Activated CD4-positive, alpha-beta T cell treated with anti-CD3 and anti-CD28 coated beads, Interleukin-2, amount 50 U/mL, for 24 hours (primary cell): ENCODE data around the gene DGUOK.
"Not testable (repeated sequence)": the region's sequence is repeated elsewhere in the genome, so short reads cannot be mapped to it uniquely, and the experiment has no call there.

ENCODE experiments used
- DNase-seq, 2 donors: peaks; one replicate each; pipeline ENCODE4 v3.0.0-alpha.2; 2020; ENCODE audit warnings: low read depth in 1 of 2, low spot score in 1 of 2

The DGUOK gene

DNA sequence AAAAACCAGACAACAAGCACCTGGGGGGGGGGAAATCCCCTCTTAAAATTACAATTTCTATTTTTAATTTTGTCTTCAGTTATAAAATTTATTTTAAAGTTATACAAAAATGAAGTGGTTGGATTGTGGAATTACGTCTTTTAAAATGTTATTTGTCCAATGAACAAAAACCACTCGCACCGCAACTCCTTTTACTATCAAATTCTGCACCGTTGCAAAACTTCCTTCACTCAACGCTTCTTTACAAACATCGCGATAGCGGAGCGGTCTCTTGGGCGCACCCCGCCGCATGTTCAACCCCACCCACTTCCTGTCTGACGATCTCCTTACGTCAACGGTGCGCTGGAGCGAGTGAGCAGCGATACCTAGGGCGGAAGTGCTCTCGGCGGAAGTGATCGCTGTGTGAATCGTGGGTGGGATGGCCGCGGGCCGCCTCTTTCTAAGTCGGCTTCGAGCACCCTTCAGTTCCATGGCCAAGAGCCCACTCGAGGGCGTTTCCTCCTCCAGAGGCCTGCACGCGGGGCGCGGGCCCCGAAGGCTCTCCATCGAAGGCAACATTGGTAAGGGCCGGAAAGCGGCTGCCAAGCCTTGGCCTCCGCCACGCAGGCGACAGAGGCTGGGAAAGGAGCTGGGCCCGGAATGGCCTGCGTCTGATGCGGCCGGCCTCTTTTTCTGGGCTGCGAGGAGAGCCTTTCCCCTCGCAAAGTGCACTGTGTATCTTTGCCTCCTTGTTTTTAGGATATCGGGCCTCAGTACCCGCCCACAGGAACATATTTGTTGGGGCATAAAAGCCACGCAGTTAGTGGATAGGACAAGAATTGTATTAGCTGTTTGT lies at the start of gene DGUOK:
Gene DGUOK (plus strand): TSS at position 388 of the 835 bp plus-strand sequence. CDS start 31 bp downstream, at position 419.
- DNase-seq: peak; percentile 81 to 98

DNA sequence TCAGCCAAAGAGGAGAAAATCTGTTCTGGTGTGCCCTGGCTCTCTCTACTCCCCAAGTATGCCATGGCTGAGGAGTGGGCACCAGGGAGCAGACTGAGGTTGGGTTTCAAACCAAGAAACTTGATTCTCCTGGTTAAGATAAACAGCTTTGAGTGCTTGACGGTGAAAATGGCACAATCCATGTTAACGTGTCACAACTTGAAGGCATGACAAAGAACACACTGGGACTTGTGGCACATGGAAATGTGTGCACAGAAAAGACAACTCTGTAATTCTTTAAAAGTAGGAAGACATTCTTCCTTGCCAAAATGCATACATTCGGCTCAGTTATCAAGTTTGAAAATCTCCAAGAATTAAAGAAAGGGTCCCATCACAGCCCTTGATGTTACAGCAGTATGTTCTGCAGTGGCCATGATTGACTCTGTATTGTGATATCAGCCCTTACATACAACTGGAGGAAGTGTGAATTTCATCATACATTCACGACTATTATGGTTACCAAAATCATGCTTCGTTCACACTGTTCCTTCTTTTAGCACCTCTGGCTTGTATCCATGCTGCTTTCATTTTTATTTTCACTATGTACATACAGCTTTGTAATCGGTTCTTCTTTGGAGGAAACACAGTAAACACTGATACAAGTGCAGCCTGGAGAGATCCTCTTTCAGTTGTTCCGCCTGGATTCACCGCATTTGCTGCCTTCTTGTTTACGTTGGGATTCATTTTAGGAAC lies 49.4 kb upstream of the DGUOK start:
- DNase-seq: no peak

DNA sequence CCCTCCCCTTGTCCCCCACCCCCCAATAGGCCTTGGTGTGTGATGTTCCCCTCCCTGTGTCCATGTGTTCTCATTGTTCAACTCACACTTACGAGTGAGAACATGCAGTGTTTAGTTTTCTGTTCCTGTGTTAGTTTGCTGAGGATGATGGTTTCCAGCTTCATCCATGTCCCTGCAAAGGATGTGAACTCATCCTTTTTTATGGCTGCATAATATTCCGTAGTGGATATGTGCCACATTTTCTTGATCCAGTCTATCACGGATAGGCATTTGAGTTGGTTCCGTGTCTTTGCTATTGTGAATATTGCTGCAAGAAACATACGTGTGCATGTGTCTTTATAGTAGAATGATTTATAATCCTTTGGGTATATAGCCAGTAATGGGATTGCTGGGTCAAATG lies 48.7 kb upstream of the DGUOK start:
- not testable (repeated sequence) for DNase-seq

DNA sequence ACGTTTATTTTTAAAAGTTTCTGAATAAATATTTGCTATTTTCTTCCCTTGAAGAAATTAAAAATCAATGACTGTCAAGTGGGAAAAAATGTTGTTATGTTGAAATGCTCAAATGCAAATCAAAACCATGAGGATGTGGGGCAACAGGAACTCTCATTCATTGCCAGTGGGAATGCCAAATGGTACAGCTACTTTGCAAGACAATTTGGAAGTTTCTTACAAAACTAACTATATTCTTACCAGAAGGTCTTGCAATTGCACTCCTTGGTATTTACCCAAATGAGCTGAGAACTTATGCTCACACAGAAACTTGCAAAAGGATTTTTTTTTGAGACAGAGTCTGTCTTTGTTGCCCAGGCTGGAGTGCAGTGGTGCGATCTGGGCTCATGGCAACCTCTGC lies 41.3 kb upstream of the DGUOK start:
- DNase-seq: no peak

DNA sequence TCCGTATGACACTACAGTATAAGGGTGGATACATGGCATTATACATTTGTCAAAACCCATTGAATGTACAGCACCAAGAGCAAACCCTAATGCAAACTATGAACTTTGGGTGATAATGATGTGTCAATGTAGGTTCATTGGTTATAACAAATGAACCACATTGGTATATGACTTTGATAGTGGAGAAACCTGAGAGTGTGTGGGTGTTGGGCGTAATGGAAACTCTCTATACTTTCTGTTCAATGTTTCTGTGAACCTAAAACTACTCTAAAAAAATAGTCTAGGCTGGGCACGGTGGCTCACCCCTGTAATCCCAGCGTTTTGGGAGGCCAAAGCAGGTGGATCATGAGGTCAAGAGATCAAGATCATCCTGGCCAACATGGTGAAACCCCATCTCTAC lies 40.3 kb upstream of the DGUOK start:
- peak in 1 of 2 donors; percentile 66 for DNase-seq

DNA sequence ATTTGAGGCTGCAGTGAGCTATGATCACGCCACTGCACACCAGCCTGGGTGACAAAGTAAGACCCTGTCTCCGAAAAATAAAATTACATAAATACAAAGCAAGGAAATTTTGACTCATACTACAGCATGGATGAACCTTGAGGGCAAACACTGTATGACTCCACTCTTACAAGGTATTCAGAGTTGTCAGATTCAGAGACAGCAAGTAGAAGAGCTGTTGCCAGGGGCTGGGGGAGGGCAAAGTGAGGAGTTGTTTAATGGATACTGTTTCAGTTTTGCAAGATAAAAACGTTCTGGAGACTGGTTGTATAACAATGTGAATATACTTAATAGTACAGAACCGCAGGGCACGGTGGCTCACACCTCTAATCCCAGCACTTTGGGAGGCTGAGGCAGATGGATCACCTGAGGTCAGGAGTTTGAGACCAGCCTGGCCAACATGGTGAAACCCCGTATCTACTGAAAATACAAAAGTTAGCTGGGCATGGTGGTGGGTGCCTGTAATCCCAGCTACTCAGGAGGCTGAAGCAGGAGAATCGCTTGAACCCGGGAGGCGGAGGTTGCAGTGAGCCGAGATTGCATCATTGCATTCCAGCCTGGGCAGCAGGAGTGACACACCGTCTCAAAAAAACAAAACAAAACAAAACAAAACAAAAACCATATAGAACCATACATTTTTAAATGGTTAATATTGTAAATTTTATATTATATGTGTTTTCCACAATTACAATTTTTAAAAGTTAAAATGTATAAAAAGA lies 38.9 kb upstream of the DGUOK start:
- not testable (repeated sequence) for DNase-seq

DNA sequence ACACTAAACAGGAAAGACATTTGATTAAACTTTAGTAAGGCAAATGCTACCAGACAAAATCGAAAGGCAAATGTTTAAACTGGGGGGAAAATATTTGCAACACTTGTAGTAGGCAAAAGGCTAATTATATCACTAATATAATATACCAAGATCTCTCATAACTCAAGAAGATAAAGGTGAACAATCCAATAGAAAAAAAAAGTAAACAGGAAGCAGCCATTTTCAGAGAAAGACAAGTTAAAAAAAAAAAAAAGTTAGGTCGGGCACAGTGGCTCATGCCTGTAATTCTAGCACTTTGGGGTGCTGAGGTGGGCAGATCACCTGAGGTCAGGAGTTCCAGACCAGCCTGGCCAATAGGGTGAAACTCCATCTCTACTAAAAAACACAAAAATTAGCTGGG lies 38.3 kb upstream of the DGUOK start:
- DNase-seq: no peak

DNA sequence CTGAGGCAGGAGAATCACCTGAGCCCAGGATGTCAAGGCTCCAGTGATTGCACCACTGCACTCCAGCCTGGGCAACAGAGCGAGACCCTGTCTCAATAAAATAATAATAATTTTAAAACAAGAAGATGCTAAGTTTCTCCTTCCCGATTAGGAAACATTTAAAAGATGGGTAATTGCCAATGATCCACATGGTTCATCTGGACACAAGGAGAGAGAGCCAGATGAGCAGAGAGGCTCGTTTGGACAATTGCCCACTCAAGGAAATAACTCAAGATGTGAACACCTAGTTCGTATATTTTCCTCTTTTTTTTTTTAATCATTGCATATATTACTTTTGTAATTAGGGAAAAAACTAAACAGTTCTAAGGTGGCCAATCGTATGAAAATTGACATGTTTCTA lies 37.5 kb upstream of the DGUOK start:
- DNase-seq: no peak

DNA sequence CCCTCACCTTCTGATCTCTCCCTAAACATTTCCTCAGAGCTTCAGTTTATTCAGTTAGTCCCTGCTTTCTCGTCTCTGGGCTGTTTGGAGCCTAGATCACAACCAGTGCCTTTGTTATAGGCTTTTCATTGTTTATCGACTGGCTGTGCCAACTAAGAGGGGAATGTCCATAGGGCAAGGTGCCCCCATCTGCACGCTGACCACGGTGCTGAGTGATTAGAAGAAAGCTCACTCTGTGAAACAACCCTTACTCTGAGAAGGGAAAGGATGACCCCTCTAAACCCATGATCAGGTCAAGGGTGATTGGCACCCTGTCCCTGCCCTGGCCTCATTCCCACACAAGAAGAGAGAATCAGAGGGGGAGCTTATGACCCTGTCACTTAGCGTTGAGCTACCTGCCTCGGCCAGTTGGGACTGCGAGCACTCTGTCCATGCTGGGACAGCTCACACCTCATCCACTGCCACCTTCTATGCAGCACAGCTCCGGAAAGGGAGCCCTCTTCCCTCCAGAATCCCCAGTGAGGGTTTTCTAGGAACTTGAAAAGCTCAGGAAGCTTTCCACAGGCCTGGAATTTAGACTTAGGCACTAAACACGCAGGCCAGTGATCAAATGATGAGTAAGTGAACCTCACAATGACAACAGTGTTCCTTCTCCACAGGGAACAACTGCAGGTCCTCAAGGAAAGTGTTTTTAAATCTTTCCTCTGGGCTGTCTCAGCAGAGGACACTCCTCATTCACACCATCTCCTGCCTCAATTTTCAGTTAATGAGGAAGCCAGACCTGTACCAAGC lies 36.2 kb upstream of the DGUOK start:
- DNase-seq: no peak

DNA sequence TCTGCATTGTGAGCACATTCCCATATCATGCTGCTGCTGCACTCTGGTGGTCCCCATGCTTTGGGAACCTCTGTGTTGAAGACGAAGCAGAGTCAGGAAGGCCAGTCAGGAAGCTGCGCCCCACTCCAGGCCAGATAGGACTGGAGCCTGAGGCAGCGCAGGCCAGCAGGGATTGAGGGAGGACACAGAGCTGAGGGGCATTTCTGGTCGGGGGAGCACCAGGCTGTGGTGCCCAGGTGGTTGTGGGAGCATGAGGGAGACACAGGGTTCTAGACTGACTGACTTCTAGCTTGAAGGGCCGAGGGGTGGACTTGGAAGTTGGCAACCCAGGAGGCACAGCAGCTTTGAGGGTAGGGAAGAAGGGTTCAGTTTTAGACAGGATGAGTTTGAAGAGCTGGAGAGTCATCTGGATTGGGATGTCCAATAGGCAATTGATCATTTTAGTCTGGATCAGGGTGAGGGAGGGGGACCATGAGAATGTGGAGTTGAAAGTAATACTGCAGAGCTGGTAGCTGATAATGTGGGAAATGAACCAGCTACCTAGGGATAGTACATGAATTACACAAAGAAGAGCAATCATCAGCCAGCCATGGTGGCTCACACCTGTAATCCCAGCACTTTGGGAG lies 35.3 kb upstream of the DGUOK start:
- no peak for DNase-seq

DNA sequence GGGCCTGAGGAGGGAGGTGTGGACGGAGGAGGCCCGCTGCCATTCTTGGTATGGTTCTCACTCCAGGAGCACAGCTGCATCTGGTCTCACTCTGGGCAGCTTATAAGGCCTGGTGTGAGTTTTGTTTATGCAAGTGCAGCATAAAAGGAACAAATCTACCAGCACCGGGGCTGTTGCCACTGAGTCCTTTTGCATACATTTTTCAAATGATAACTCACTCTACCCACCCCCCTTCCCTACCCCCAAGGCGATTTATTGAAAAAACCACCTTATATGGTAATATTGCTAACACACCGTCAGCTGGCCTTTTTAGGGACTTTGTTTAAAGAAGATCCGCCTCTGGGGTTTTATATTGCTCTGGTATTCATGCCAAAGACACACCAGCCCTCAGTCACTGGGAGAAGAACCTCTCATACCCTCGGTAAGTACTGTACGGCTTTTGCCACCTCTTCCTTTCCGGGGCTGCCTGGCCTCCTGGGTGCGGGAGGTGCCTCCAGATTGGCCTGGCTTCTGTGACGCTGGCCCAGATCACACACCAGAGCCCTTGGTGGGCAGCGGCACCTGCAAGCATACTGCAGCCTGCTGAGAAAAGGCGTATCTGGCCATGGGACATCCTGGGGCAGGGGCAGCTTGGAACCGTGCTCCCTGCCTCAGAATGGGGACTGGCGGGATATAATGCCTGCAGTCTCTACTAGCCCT lies 33.9 kb upstream of the DGUOK start, which contains the start of gene ACTG2:
Gene ACTG2 (plus strand): TSS at position 378 of the 699 bp plus-strand sequence. CDS start 8,304 bp downstream, outside the sequence.
- no peak for DNase-seq

DNA sequence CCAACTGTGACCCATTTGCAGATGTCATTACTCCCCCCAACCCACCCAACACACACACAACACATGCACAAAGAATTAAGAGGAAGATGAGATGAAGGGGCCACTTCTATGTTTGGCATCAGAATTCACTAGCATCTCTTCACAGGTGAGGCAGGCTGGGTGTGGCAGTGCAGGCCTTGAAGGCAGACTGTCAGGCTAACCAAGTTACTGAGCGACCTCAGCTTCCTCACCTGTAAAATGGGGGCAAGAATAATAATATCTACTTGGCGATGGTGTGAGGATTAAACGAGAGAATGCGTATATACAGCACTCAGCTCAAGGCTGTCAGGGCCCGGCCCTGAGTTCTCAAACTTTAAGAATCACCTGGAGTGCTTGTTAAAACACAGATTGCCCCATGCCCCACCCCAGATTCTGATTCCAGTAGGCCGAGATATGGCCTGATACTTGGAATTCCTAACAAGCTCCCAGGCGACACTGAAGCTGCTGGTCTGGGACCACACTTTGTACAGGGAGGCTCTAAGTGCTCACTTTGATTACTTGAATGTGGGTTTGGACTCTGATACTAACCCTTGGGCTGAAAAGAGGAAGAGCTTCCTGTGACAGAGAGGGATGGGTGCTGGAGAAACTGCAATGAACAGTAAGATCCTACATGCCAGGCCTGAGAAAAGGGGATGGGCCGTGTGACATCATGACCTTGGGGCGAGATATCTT lies 32.8 kb upstream of the DGUOK start:
- DNase-seq: no peak

DNA sequence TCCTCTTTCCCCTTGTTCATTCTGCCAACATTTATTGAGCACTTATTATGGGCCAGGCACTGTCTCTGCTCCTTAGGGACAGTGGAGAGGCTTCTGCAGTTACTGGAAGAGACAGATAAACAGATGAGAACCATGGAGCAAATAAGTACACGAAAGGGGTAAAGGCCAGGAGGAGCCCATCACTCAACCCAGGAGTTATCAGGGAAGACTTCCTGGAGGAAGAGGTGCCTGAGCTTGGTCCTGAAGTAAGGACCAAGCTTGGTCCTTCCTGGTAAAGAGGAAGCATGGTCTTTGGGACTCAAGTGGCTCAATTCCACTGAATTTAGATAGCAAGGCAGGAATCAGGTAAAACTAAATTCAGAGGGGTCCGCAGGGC lies 32.2 kb upstream of the DGUOK start:
- no peak for DNase-seq

DNA sequence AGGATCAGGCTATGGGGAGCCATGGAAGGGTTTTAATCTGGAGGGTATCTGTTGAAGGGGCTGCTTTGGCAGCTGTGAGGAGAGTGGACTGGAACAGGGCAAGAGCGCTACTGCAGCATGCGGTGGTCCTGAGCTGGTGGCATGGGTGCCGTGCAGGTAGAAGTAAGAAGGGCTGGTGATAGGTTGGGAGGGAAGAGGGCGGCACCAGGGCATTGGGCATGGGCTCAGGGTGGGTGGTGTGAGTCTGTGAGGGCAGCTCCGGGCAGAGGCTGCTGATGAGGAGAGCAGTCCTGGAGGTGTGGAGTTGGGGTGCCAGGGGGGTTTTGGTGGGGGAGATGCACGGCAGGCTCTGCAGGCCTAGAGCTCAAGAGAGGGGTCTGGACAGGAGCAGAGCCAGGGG lies 31.8 kb upstream of the DGUOK start:
- no peak for DNase-seq

DNA sequence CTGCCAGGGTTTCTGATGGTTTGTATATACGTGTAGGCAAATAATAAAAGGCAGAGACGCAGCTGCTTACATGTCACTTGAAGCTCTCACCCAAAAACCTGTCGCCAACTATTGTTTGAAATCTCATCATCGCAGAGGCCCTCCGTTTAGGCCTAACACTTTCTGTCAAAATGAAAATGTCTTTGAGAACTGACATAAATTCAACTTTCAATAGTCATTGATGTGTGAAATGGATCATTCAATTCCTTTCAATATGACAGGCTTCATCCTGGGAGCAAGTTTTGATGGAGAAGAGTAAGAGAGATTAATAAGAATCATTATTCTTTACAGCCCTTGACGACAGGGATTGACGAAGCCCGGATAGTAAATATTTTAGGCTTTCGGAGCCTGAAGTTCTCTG lies 31.2 kb upstream of the DGUOK start:
- no peak for DNase-seq

DNA sequence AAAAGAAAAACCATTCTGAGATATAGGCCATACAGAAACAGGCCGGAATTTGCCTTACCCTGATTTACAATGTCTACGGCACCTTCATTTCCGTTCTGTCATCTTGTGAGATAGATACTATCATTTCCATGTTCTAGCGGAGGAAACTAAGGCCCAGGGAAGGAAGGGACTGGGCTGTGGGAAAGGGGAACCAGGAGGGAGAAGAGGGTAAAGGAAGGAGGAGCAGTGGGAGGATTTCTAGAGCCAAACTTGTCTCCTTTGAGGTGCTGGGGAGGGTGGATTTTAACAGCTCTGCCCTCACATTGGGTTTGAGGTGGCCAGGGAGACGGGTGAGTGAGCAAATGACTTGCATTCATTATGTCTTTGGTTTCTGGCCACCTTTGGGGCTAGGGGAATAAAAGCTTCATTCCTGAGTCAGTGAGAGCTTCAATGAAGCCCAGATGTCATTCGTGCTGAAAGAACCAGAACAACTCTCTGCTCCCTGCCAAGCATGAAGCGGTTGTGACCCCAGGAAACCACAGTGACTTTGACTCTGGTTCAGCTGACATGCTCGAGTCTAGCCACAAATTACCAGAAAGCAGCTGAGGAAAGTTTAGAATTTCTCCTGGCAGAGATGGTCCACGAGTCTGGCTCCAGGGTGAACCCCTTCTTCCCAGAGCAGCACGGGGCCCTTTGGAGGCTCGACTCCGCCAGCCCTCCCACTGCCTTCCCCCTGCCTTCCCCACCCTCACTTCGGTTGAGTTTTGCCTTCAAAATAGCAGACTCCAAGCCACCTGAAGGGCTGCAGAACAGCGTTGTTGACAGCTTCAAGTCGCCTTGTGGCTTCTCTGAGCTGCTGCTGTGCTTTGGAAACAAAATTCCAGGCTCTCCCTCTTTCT lies 30.1 kb upstream of the DGUOK start:
- peak in 1 of 2 donors; percentile 9 for DNase-seq

DNA sequence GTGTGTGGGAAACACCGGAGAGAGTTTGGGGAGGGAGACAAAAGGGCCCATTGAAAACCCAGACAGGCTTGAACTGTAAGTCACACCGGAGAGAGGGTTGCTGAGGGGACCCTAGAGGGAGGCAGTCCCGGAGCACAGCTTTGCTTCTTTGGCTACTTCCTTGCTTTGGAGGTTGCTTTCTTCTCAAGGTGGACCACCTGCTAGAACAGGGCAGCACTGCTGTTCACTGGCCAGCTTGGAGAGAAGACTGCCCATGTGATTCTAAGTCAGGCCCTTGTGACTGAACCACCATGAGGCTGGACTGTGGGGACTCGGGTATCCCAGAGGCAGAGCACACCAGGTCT lies 29.5 kb upstream of the DGUOK start:
- DNase-seq: no peak

DNA sequence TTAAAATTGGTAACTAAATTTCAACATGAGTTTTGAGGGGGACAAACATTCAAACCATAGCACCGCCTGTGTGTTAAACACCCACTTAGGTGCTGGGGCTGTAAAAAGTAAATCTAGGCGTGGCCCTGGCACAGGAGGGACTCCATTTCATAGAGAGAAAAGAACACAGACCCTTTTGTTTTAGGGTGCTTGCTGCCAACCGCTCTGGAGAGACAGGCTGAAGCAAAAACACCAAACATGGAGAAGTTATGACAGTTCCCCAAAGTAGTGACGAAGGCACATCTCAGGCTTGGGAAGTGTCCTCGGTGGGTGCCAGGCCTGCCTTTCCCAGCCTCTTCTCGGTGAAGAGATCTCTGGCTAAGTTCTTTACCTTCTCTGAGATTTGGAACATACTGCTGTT lies 28.7 kb upstream of the DGUOK start:
- no peak for DNase-seq
